Inferior parietal cortex (tissue), 1 donor: Measurements from ENCODE around the gene LTC4S.
"Not testable (repeated sequence)": the region's sequence is repeated elsewhere in the genome, so short reads cannot be mapped to it uniquely, and the experiment has no call there.

Source experiments
- DNase-seq: peaks from one replicate; pipeline ENCODE4 v3.0.0-alpha.2; 2016; ENCODE audit errors: extremely low spot score

The LTC4S gene

GRCh38 chr5:179823937-179824744 lies 30.4 kb downstream of the LTC4S start:
- DNase-seq = no peak

GRCh38 chr5:179824745-179825112 lies 30.9 kb downstream of the LTC4S start:
- DNase-seq = no peak

GRCh38 chr5:179825655-179826182 lies 31.9 kb downstream of the LTC4S start:
- no peak for DNase-seq

- DNase-seq = no peak
Measured at GRCh38 chr5:179827680-179828079, 33.9 kb downstream of the LTC4S start.

- DNase-seq = no peak
Measured at GRCh38 chr5:179828756-179829421, 35.1 kb downstream of the LTC4S start.

- DNase-seq = no peak
Measured at GRCh38 chr5:179829732-179830435, 36.1 kb downstream of the LTC4S start.

- DNase-seq = no peak
Measured at GRCh38 chr5:179830818-179831468, 37.2 kb downstream of the LTC4S start.

GRCh38 chr5:179832039-179832745 lies 38.4 kb downstream of the LTC4S start:
- DNase-seq = no peak

GRCh38 chr5:179833056-179833708 lies 39.4 kb downstream of the LTC4S start:
- no peak for DNase-seq

- no peak for DNase-seq
Measured at GRCh38 chr5:179833709-179834070, 39.9 kb downstream of the LTC4S start.

GRCh38 chr5:179834120-179834519 lies 40.3 kb downstream of the LTC4S start:
- DNase-seq = no peak

- not testable (repeated sequence) for DNase-seq
Measured at GRCh38 chr5:179834871-179835270, 41.1 kb downstream of the LTC4S start.

GRCh38 chr5:179836225-179837019 lies 42.6 kb downstream of the LTC4S start:
- no peak for DNase-seq

GRCh38 chr5:179837076-179838011 lies 43.6 kb downstream of the LTC4S start:
- DNase-seq = no peak

- no peak for DNase-seq
Measured at GRCh38 chr5:179839328-179840256, 45.8 kb downstream of the LTC4S start.

- no peak for DNase-seq
Measured at GRCh38 chr5:179840321-179840720, 46.5 kb downstream of the LTC4S start.

GRCh38 chr5:179840766-179841165 lies 47.0 kb downstream of the LTC4S start:
- no peak for DNase-seq

- no peak for DNase-seq
Measured at GRCh38 chr5:179841621-179842020, 47.8 kb downstream of the LTC4S start.
